Stimulated activated CD8-positive, alpha-beta memory T cell treated with anti-CD3 and anti-CD28 coated beads, Interleukin-7, amount 100 ng/mL, for 24 hours (primary cell): ENCODE results near the gene BHLHE23.

Source experiments
- DNase-seq: peaks from one replicate; pipeline ENCODE4 v3.0.0-alpha.2; 2020; ENCODE audit warnings: low read depth

BHLHE23 gene

GRCh38 chr20:63009045-63009961 is 2.5 kb upstream of the BHLHE23 start:
- peak; percentile 68 for DNase-seq

- DNase-seq: no peak
These were observed 1.8 kb upstream of the BHLHE23 start for GRCh38 chr20:63008541-63009044.

GRCh38 chr20:63007646-63008488 is 1.1 kb upstream of the BHLHE23 start:
- DNase-seq: no peak

- no peak for DNase-seq
These were observed 539 bp upstream of the BHLHE23 start for GRCh38 chr20:63007360-63007645.

GRCh38 chr20:63005862-63006539 is 763 bp downstream of the BHLHE23 start:
- DNase-seq: no peak

- DNase-seq: no peak
These were observed 1.4 kb downstream of the BHLHE23 start for GRCh38 chr20:63005365-63005861.

GRCh38 chr20:63004607-63005364 is 2.0 kb downstream of the BHLHE23 start:
- DNase-seq: no peak

GRCh38 chr20:63003546-63003945 is 3.2 kb downstream of the BHLHE23 start:
- no peak for DNase-seq

- DNase-seq: no peak
These were observed 4.3 kb downstream of the BHLHE23 start for GRCh38 chr20:63002511-63002910.

GRCh38 chr20:63000958-63001357 is 5.8 kb downstream of the BHLHE23 start:
- no peak for DNase-seq

- no peak for DNase-seq
These were observed 6.7 kb downstream of the BHLHE23 start for GRCh38 chr20:63000036-63000435.

- DNase-seq: no peak
These were observed 7.2 kb downstream of the BHLHE23 start for GRCh38 chr20:62999580-62999979.

GRCh38 chr20:62998449-62998848 is 8.3 kb downstream of the BHLHE23 start:
- no peak for DNase-seq

GRCh38 chr20:62997417-62998035 is 9.2 kb downstream of the BHLHE23 start:
- DNase-seq: no peak

- DNase-seq: no peak
These were observed 10.2 kb downstream of the BHLHE23 start for GRCh38 chr20:62996596-62996982.

GRCh38 chr20:62995898-62996595 is 10.7 kb downstream of the BHLHE23 start:
- DNase-seq: no peak

GRCh38 chr20:62995481-62995880 is 11.3 kb downstream of the BHLHE23 start:
- DNase-seq: no peak

- no peak for DNase-seq
These were observed 11.9 kb downstream of the BHLHE23 start for GRCh38 chr20:62994869-62995281.

- DNase-seq: no peak
These were observed 12.8 kb downstream of the BHLHE23 start for GRCh38 chr20:62993856-62994494.

- DNase-seq: no peak
These were observed 14.9 kb downstream of the BHLHE23 start for GRCh38 chr20:62991863-62992262.
